Measurements from ENCODE around the gene TAS2R41.

DNA sequence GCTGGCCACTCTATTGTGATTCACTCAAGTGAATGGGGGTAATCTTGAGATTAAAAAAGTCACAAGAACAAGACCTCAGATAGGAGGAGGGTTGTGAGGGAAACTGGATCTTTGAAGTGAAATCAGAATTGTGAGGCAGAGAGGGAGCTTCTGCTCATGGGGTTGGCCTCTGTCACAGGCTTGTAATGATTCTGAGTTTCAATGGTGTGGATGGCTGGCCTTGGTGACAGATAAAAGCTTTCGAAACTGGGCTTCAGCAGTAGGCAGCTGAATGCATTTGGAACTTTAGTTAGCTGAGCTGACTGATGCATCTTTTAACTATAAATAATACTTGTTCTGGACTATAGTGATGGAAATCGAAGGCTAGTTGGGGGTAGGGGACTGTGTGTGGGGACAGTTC is 22.2 kb upstream of the TAS2R41 start:
- TF ChIP-seq RCOR1 (IDR thresholded peaks at IDR 0.05; ENCODE audit: low read depth, low read length) (no peak), ESRRA (IDR thresholded peaks at IDR 0.05; ENCODE audit: borderline replicate concordance, low read length) (no peak), MYC (IDR thresholded peaks at IDR 0.05; ENCODE audit: borderline replicate concordance, low read length) (no peak)
- TF ChIP-seq, protein P1, sequence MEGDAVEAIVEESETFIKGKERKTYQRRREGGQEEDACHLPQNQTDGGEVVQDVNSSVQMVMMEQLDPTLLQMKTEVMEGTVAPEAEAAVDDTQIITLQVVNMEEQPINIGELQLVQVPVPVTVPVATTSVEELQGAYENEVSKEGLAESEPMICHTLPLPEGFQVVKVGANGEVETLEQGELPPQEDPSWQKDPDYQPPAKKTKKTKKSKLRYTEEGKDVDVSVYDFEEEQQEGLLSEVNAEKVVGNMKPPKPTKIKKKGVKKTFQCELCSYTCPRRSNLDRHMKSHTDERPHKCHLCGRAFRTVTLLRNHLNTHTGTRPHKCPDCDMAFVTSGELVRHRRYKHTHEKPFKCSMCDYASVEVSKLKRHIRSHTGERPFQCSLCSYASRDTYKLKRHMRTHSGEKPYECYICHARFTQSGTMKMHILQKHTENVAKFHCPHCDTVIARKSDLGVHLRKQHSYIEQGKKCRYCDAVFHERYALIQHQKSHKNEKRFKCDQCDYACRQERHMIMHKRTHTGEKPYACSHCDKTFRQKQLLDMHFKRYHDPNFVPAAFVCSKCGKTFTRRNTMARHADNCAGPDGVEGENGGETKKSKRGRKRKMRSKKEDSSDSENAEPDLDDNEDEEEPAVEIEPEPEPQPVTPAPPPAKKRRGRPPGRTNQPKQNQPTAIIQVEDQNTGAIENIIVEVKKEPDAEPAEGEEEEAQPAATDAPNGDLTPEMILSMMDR (IDR thresholded peaks at IDR 0.05) = no peak
- TF ChIP-seq, protein P2, sequence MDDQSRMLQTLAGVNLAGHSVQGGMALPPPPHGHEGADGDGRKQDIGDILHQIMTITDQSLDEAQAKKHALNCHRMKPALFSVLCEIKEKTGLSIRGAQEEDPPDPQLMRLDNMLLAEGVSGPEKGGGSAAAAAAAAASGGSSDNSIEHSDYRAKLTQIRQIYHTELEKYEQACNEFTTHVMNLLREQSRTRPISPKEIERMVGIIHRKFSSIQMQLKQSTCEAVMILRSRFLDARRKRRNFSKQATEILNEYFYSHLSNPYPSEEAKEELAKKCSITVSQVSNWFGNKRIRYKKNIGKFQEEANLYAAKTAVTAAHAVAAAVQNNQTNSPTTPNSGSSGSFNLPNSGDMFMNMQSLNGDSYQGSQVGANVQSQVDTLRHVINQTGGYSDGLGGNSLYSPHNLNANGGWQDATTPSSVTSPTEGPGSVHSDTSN (IDR thresholded peaks at IDR 0.05) = no peak
